HG03039 (cell line): ENCODE data around the gene ALPI.

Source experiments
- ATAC-seq: cut with Tn5 transposase; IDR thresholded peaks from one replicate; pipeline ENCODE4 v1.9.1; 2021; ENCODE audit warnings: mild to moderate bottlenecking, moderate library complexity; ENCODE audit not compliant: unreplicated experiment

The ALPI gene

GRCh38 chr2:232483311-232483922 is 27.5 kb downstream of the ALPI start:
- ATAC-seq, result no peak

- no peak for ATAC-seq
Measured at GRCh38 chr2:232483923-232484627, 28.1 kb downstream of the ALPI start.

- ATAC-seq, result no peak
Measured at GRCh38 chr2:232484628-232485347, 28.8 kb downstream of the ALPI start.

- ATAC-seq, result no peak
Measured at GRCh38 chr2:232485348-232485756, 29.4 kb downstream of the ALPI start.

- no peak for ATAC-seq
Measured at GRCh38 chr2:232485757-232486557, 30.0 kb downstream of the ALPI start.

GRCh38 chr2:232486558-232487384 is 30.8 kb downstream of the ALPI start:
- ATAC-seq, result no peak

GRCh38 chr2:232487385-232488096 is 31.6 kb downstream of the ALPI start, which contains the start of gene ECEL1:
Gene ECEL1 (minus strand): TSS chr2:232487834. CDS start chr2:232486653, 1,181 bp downstream.
- no peak for ATAC-seq

- ATAC-seq, result no peak
Measured at GRCh38 chr2:232488097-232488711, 32.3 kb downstream of the ALPI start.

GRCh38 chr2:232488721-232489300 is 32.9 kb downstream of the ALPI start:
- no peak for ATAC-seq

GRCh38 chr2:232489516-232490220 is 33.7 kb downstream of the ALPI start:
- ATAC-seq, result no peak

GRCh38 chr2:232490221-232491138 is 34.5 kb downstream of the ALPI start:
- ATAC-seq, result no peak

- ATAC-seq, result no peak
Measured at GRCh38 chr2:232491139-232491780, 35.3 kb downstream of the ALPI start.

GRCh38 chr2:232492236-232492848 is 36.4 kb downstream of the ALPI start:
- no peak for ATAC-seq

GRCh38 chr2:232492963-232493700 is 37.2 kb downstream of the ALPI start:
- ATAC-seq, result no peak

GRCh38 chr2:232493701-232494474 is 37.9 kb downstream of the ALPI start:
- no peak for ATAC-seq
